Nephron progenitor cell (in vitro differentiated cells): ENCODE measurements around the gene ITPRID2.

ENCODE experiments used
- DNase-seq: peaks from one replicate; pipeline ENCODE4 v3.0.0; 2021
- H3K27ac Mint-ChIP-seq: 2 replicates; pipeline ENCODE4 v1.8.0; 2021; ENCODE audit warnings: mild to moderate bottlenecking, moderate library complexity, mixed read lengths
- H3K27me3 Mint-ChIP-seq: 2 replicates; pipeline ENCODE4 v1.8.0; 2021; ENCODE audit warnings: mild to moderate bottlenecking, low read depth, mixed read lengths; ENCODE audit not compliant: poor library complexity
- H3K36me3 Mint-ChIP-seq: 2 replicates; pipeline ENCODE4 v1.8.0; 2021; ENCODE audit warnings: low read depth, mixed read lengths
- H3K4me1 Mint-ChIP-seq: 2 replicates; pipeline ENCODE4 v1.8.0; 2021; ENCODE audit warnings: mixed read lengths
- H3K4me3 Mint-ChIP-seq: 2 replicates; pipeline ENCODE4 v1.8.0; 2021; ENCODE audit warnings: mild to moderate bottlenecking, moderate library complexity, mixed read lengths
- H3K9me3 Mint-ChIP-seq: 2 replicates; pipeline ENCODE4 v1.8.0; 2021; ENCODE audit warnings: mild to moderate bottlenecking, moderate library complexity, mixed read lengths
- TF ChIP-seq, protein P1 (sequence below): fragments of 200-600 bp; sonication (generic); IDR thresholded peaks from 2 replicates; pipeline ENCODE4 v1.5.0; 2021; ENCODE audit warnings: antibody characterized with exemption

Gene ITPRID2

DNA sequence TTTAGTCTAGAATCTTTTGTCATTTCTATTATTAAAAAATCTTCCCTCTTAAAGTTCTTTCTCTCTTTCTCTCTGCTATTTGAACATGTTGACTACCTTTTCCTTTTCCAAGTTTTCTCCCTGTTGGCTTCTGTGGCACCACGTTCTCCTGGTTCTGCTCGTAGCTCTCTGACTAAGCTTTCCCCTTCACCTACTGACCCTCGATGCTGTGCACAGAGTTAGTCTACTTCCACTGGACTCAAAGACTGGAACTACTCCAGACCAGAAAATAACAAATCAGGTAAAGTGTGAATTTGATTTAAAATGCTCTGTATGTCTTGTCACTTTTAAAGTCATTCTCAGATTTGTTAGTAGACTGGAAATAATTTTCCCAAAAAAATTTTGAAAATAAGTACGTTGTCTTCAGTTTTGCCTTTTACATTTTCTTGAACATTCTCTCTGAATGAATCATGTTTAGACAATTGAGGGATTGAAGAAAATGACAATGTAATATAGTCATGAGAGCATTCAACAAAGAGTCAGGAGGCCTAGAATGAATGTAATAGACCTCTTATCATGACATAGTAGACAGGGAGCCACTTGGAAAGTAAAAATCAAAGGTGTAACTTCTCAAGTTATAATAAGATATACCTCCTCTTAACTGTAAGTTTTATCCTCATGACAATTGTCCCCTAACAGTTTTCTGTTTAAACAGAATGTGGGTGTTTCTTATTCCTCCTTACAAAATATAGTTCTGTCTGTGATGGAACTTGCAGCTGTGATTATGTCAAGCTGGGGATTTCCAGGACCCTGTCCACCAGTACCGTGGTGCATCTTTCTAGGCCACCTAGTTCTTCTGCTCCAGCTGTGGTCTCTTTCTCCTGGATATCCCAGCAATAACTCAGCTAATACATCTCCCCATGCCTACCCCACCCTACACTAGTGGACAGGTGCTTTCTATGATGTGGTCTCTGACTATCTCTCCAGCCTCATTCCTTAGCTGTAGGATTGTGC lies 25.5 kb downstream of the ITPRID2 start:
- Mint-ChIP-seq H3K9me3 (no peaks in the 10 kb centered on the region), H3K4me3 (no peak overlapping the region), H3K36me3 (peaks cover 59% of the 10 kb centered on the region), H3K4me1 (no peaks in the 10 kb centered on the region), H3K27ac (peak overlapping the region; percentile 90), H3K27me3 (no peaks in the 10 kb centered on the region)
- DNase-seq, result no peak
- TF ChIP-seq, protein P1, sequence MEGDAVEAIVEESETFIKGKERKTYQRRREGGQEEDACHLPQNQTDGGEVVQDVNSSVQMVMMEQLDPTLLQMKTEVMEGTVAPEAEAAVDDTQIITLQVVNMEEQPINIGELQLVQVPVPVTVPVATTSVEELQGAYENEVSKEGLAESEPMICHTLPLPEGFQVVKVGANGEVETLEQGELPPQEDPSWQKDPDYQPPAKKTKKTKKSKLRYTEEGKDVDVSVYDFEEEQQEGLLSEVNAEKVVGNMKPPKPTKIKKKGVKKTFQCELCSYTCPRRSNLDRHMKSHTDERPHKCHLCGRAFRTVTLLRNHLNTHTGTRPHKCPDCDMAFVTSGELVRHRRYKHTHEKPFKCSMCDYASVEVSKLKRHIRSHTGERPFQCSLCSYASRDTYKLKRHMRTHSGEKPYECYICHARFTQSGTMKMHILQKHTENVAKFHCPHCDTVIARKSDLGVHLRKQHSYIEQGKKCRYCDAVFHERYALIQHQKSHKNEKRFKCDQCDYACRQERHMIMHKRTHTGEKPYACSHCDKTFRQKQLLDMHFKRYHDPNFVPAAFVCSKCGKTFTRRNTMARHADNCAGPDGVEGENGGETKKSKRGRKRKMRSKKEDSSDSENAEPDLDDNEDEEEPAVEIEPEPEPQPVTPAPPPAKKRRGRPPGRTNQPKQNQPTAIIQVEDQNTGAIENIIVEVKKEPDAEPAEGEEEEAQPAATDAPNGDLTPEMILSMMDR, result no peak

DNA sequence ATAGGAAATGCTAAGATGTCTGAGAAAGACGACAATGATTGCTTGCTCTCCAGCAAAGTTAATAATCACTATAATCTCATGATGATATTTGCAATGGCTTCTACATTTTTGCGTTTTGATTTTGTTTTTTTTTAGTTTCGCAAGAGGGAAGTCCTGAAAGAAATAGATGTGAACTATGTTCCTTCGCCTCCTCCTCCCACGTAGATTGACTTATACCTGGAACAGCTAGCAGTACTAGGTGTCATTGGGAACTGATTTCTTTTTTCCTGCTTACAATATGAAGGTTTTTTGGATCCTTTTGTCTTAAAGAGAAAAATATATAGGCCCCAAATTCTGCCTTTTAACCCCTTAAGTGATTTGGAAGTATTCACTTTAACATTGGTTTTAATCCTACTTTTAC lies 26.7 kb downstream of the ITPRID2 start:
- Mint-ChIP-seq H3K4me1 (no peaks in the 10 kb centered on the region), H3K36me3 (peaks cover 67% of the 10 kb centered on the region), H3K9me3 (no peaks in the 10 kb centered on the region), H3K27ac (no peak overlapping the region), H3K4me3 (no peak overlapping the region), H3K27me3 (no peaks in the 10 kb centered on the region)
- DNase-seq, result no peak
- TF ChIP-seq, protein P1, result no peak

DNA sequence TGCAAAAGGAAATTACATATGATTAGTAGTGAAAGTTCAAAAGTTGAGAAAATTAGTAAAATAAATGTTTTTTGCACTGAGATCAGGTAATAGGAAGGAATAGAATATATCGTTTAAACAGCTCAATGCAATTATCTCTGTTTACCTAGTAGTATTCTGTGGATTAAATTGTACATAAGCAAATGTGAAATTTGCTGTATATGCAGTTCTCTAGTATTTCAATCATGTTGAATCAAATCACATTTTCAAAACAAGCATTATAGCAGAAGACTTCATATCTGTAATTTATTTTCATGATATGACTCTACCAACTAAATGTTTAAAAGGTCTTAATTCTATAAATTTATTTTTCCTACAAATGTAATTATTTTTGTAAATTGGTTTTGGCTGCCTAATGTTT lies 31.6 kb downstream of the ITPRID2 start:
- H3K4me3 Mint-ChIP-seq, result no peak overlapping the region
- peaks cover 74% of the 10 kb centered on the region for H3K36me3 Mint-ChIP-seq
- TF ChIP-seq, protein P1, result no peak
- H3K9me3 Mint-ChIP-seq, result peaks cover 4% of the 10 kb centered on the region
- no peak for DNase-seq
- no peaks in the 10 kb centered on the region for H3K27me3 Mint-ChIP-seq
- no peak overlapping the region for H3K27ac Mint-ChIP-seq
- no peaks in the 10 kb centered on the region for H3K4me1 Mint-ChIP-seq

DNA sequence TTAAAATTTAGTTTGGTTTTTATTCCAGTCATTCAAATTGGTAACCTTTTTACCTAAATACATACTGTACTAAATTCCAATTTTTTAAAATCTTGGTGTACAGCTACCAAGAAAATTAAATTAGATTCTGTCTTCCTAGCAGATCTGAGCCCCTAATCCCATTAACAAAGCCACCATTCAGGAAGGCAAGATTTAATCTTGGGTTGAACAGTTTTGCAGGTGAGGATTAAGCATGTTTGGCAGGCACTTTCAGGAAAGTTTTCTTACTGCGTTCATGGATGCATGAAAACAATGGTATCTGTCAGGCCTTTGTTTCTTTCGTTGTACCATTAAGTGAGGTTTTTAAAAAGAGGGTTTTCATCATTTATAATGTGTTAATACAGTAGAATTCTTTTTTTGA lies 32.8 kb downstream of the ITPRID2 start:
- Mint-ChIP-seq H3K9me3 (peaks cover 4% of the 10 kb centered on the region), H3K27ac (no peak overlapping the region), H3K4me1 (no peaks in the 10 kb centered on the region), H3K36me3 (peaks cover 69% of the 10 kb centered on the region), H3K4me3 (no peak overlapping the region), H3K27me3 (no peaks in the 10 kb centered on the region)
- no peak for DNase-seq
- TF ChIP-seq, protein P1, result no peak

DNA sequence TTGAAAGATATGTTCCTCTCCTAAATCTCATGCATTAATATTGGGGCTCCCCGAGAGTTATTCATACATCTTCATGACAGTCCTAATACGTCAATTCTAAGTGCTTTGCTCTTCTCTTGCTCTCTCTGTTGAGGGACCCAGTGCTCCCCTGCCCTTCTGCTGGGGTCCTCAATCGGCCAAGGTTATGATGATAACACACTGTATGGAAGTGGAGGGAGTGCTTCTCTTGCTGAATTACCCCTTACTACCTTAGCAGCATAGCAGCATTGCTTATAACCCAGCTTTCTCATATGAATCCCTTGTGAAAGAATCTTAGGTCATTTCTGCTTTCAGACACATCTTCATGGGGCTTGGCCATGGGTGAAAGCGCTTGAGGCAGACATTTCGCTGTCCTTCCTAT lies 43.2 kb downstream of the ITPRID2 start:
- no peaks in the 10 kb centered on the region for H3K4me1 Mint-ChIP-seq
- DNase-seq, result no peak
- no peak overlapping the region for H3K4me3 Mint-ChIP-seq
- peaks cover 16% of the 10 kb centered on the region for H3K36me3 Mint-ChIP-seq
- no peaks in the 10 kb centered on the region for H3K27me3 Mint-ChIP-seq
- no peaks in the 10 kb centered on the region for H3K9me3 Mint-ChIP-seq
- TF ChIP-seq, protein P1, result no peak
- no peak overlapping the region for H3K27ac Mint-ChIP-seq

DNA sequence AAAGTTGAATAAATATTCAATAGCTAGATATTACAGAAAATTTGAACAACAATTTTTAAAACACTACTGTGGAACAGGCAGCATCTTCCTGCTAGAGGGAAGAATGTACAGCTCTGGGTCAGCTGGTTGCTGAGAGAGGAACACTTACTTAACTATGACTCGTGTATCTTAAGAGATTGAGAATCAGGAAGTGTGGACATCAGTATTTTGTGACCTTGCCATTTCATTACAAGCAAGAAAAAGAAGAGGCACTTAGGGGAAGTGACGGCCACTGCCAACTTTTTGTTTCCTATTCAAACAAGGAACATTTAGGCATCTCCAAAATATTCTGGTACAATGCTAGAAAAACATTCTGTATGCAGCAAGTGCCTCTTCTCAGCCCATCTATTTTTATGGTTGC lies 45.9 kb downstream of the ITPRID2 start:
- Mint-ChIP-seq H3K4me3 (no peak overlapping the region), H3K4me1 (no peaks in the 10 kb centered on the region), H3K36me3 (no peaks in the 10 kb centered on the region), H3K27ac (no peak overlapping the region), H3K9me3 (no peaks in the 10 kb centered on the region), H3K27me3 (no peaks in the 10 kb centered on the region)
- TF ChIP-seq, protein P1, result no peak
- no peak for DNase-seq
